Uterus (tissue), 4 donors: ENCODE measurements around the gene KDM2B. TPM values are rescaled to one million over a fixed set of nuclear protein-coding genes. Genes with fewer than 3 reads are reported as not detected.

ENCODE experiments used
- DNase-seq, 2 donors: peaks; one replicate each; pipeline ENCODE4 v3.0.0-alpha.2; 2019 to 2020
- H3K27ac ChIP-seq, 2 donors: fragments of 200-600 bp; sonication (generic); 1 replicate in 1 of 2; 2 replicates in 1 of 2; pipeline ENCODE4 v1.5.1; 2016 to 2018
- H3K27me3 ChIP-seq, 2 donors: fragments of 200-600 bp; sonication (generic); one replicate each; pipeline ENCODE4 v1.5.1; 2018 to 2019; ENCODE audit warnings: control low read depth in 1 of 2
- H3K36me3 ChIP-seq, 2 donors: fragments of 200-600 bp; sonication (generic); one replicate each; pipeline ENCODE4 v1.5.1; 2019; ENCODE audit warnings: control low read depth in 1 of 2
- H3K4me1 ChIP-seq, 2 donors: fragments of 200-600 bp; sonication (generic); one replicate each; pipeline ENCODE4 v1.5.1; 2018 to 2019; ENCODE audit warnings: control low read depth in 1 of 2
- H3K4me3 ChIP-seq, 2 donors: fragments of 200-600 bp; sonication (generic); 1 replicate in 1 of 2; 2 replicates in 1 of 2; pipeline ENCODE4 v1.5.1; 2018 to 2019; ENCODE audit warnings: mild to moderate bottlenecking in 1 of 2
- H3K9me3 ChIP-seq, 2 donors: fragments of 200-600 bp; sonication (generic); one replicate each; pipeline ENCODE4 v1.5.1; 2019; ENCODE audit warnings: control low read depth in 1 of 2
- CTCF ChIP-seq, 4 experiments: fragments of 200-600 bp in 2 of 4; fragments of 450-650 bp in 2 of 4; sonication (generic) in 2 of 4; IDR thresholded peaks; one replicate each; pipeline ENCODE4 v1.5.1; 2016 to 2019; ENCODE audit warnings: antibody characterized with exemption in 4 of 4, mild to moderate bottlenecking in 2 of 4, moderate library complexity in 1 of 4
- POLR2A ChIP-seq, 2 donors: fragments of 450-650 bp; IDR thresholded peaks; one replicate each; pipeline ENCODE4 v1.6.1; 2016; ENCODE audit warnings: antibody characterized with exemption in 2 of 2, mild to moderate bottlenecking in 1 of 2, moderate library complexity in 1 of 2
- intact Hi-C: fragments of 100-400 bp; cut with DNase I; formaldehyde crosslinking; loops from one replicate; pipeline ENCODE4 v1.15.1; 2023; ENCODE audit warnings: low total_unique reads
- total RNA-seq, 4 donors: library from RNA; depleted of rRNA in 3 of 4; stranded (reverse); fragments of >200 nt in 3 of 4; gene quantifications; one replicate each; pipeline versions ENCODE4 v1.1.0 to v1.2.4, GENCODE V29; 2014 to 2023
- donor health status: DM: yes; HTN: yes; CAD: no.

The KDM2B gene
- total RNA-seq, 4 donors from 2014 or later, result 6.1 to 78.0 (median 19.8) TPM

GRCh38 chr12:121626087-121626852 lies 45.4 kb upstream of the KDM2B start, which contains the start of gene ORAI1:
TSS of gene ORAI1 (plus strand) at chr12:121626530.
- DNase-seq, result peak; percentile 96
- no peaks in the 10 kb centered on the region for H3K36me3 ChIP-seq
- no peaks in the 10 kb centered on the region for H3K9me3 ChIP-seq
- TF ChIP-seq POLR2A (IDR thresholded peaks at IDR 0.05) (peak; percentile 89), CTCF (IDR thresholded peaks at IDR 0.05) (peak in 3 of 4 experiments; percentile 44 to 55 (median 51))
- peak within 1 kb of the TSS; percentile 91 for H3K27ac ChIP-seq
- no peaks in the 10 kb centered on the region for H3K27me3 ChIP-seq
- H3K4me3 ChIP-seq, result peak within 1 kb of the TSS; percentile 59 to 79
- intact Hi-C loops, result loop anchor here (10.0 kb wide), 1 partner anchor 71 kb away; no protein-coding TSS in a partner anchor
- no peaks in the 10 kb centered on the region for H3K4me1 ChIP-seq

- Histone ChIP-seq H3K27ac (no peak overlapping the region), H3K27me3 (no peaks in the 10 kb centered on the region), H3K36me3 (no peaks in the 10 kb centered on the region), H3K4me3 (no peak overlapping the region), H3K9me3 (no peaks in the 10 kb centered on the region), H3K4me1 (no peaks in the 10 kb centered on the region)
- no peak for DNase-seq
- intact Hi-C loops, result loop anchor here (10.0 kb wide), 1 partner anchor 66 kb away; no protein-coding TSS in a partner anchor
- no peak for TF ChIP-seq CTCF (IDR thresholded peaks at IDR 0.05)
- no peak for TF ChIP-seq POLR2A (IDR thresholded peaks at IDR 0.05)
These were observed 39.6 kb upstream of the KDM2B start for GRCh38 chr12:121620333-121620891.

- Histone ChIP-seq H3K4me1 (no peaks in the 10 kb centered on the region), H3K27ac (no peak overlapping the region), H3K27me3 (no peaks in the 10 kb centered on the region), H3K36me3 (no peaks in the 10 kb centered on the region), H3K9me3 (no peaks in the 10 kb centered on the region), H3K4me3 (no peak overlapping the region)
- DNase-seq, result no peak
- intact Hi-C loops, result no loop called here
- no peak for TF ChIP-seq CTCF (IDR thresholded peaks at IDR 0.05)
- TF ChIP-seq POLR2A (IDR thresholded peaks at IDR 0.05), result no peak
These were observed 37.9 kb upstream of the KDM2B start for GRCh38 chr12:121618659-121619233.

GRCh38 chr12:121614872-121615467 lies 34.1 kb upstream of the KDM2B start:
- Histone ChIP-seq H3K4me1 (peaks cover 0 to 4% of the 10 kb centered on the region in 2 donors), H3K36me3 (no peaks in the 10 kb centered on the region), H3K27ac (no peak overlapping the region), H3K4me3 (no peak overlapping the region), H3K9me3 (no peaks in the 10 kb centered on the region), H3K27me3 (no peaks in the 10 kb centered on the region)
- no peak for DNase-seq
- TF ChIP-seq POLR2A (IDR thresholded peaks at IDR 0.05) (no peak), CTCF (IDR thresholded peaks at IDR 0.05) (no peak)
- intact Hi-C loops, result no loop called here
